Measurements from ENCODE around the gene ZGLP1. TPM values are rescaled to one million over a fixed set of nuclear protein-coding genes. Genes with fewer than 3 reads are reported as not detected.

Gene ZGLP1
- total and polyA plus RNA-seq, 2 of the 13 experiments (the other 11 are each of a cell fraction or from before 2014, with no cell fraction given): 2.4 to 3.0 TPM

- TF ChIP-seq ARID5B (CRISPR knock-in tag; IDR thresholded peaks at IDR 0.05) (peak; percentile 47; the same call in 1 of the 2 replicates), FOXK1 (CRISPR knock-in tag; IDR thresholded peaks at IDR 0.05; ENCODE audit: borderline replicate concordance, low read depth) (peak; percentile 58; the same call in 1 of the 2 replicates), ELF3 (CRISPR knock-in tag; IDR thresholded peaks at IDR 0.05) (0 out of 2 replicates have a peak, but pooled peaks have one; percentile 59), ELF1 (CRISPR knock-in tag; IDR thresholded peaks at IDR 0.05) (peak; percentile 83), XRCC5 (optimal IDR thresholded peaks at IDR 0.05; ENCODE audit: low read length) (no peak), SMAD3 (CRISPR knock-in tag; IDR thresholded peaks at IDR 0.05) (0 out of 2 replicates have a peak, but pooled peaks have one; percentile 42), GFI1 (CRISPR knock-in tag; IDR thresholded peaks at IDR 0.05; ENCODE audit: borderline replicate concordance) (peak; percentile 33; the same call in 1 of the 2 replicates), TFDP2 (CRISPR knock-in tag; IDR thresholded peaks at IDR 0.05) (0 out of 2 replicates have a peak, but pooled peaks have one; percentile 43), ZNF18 (CRISPR knock-in tag; IDR thresholded peaks at IDR 0.05; ENCODE audit: insufficient replicate concordance) (no peak), DZIP1 (CRISPR knock-in tag; IDR thresholded peaks at IDR 0.05) (0 out of 2 replicates have a peak, but pooled peaks have one; percentile 41), PITX1 (CRISPR knock-in tag; IDR thresholded peaks at IDR 0.05) (peak; percentile 35; the same call in 1 of the 2 replicates), MBNL3 (CRISPR knock-in tag; conservative IDR thresholded peaks at IDR 0.05) (no peak)
Measured at GRCh38 chr19:10315335-10316214, 6.0 kb upstream of the ZGLP1 start, which contains the start of gene FDX2 (continued).

Data from HepG2 (cell line).